ENCODE measurements around the gene TUBB. TPM values are rescaled to one million over a fixed set of nuclear protein-coding genes. Genes with fewer than 3 reads are reported as not detected.
A peak's percentile ranks its signal among the peaks of the same experiment; 100 is the strongest.

The TUBB gene
- total and polyA plus RNA-seq, 9 of the 15 experiments (the other 6 are each of a cell fraction or from before 2014, with no cell fraction given), result 971 to 2,870 (median 1,478) TPM

GRCh38 chr6:30721198-30722024, 1.3 kb downstream of the TUBB start:
- in situ Hi-C loops (cut with MboI), result loop anchor here (5.0 to 10.0 kb wide), 2 partner anchors 47 to 239 kb away; partner anchors contain the start of gene DHX16
- no TSS peak for BruUV-seq (replicated peaks)
- no peak overlapping the region for H2AFZ ChIP-seq (ENCODE audit: low read depth, low read length)
- DNase-seq (ENCODE audit: extremely low read depth in 1 of 4, low spot score in 3 of 4), result peak; percentile 90 to 98 (median 92)
- under 1% methylated on average over 64 of the region's 71 CpGs for WGBS (ENCODE audit: insufficient coverage, low coverage, missing lambda C conversion rate)
- peaks cover 44% of the 10 kb centered on the region for H4K20me1 ChIP-seq (replicated peaks; ENCODE audit: control insufficient read depth, insufficient read depth, low read length)
- H3K36me3 ChIP-seq (ENCODE audit: control insufficient read depth, insufficient read depth, low read length), result peaks cover 48% of the 10 kb centered on the region
- FAIRE-seq, result no peak
- H3K9me3 ChIP-seq (replicated peaks; ENCODE audit: control insufficient read depth, insufficient read depth, low read depth, low read length), result no peaks in the 10 kb centered on the region
- H3K79me2 ChIP-seq (ENCODE audit: control insufficient read depth, insufficient read depth, low read length), result peaks cover 87% of the 10 kb centered on the region
- ChIA-PET POLR2A (interaction anchor here (0.6 to 27.1 kb wide), 18 partner anchors 8 to 388 kb away, joined by 3 to 524 read pairs (median 4); partner anchors contain the start of genes GTF2H4 and NRM), CTCF (ENCODE audit: low intra/inter-chr PET ratio) (interaction anchor here (0.5 to 5.0 kb wide), 8 partner anchors 10 to 238 kb away, joined by 3 to 92 read pairs (median 6); partner anchors contain the start of gene PPP1R18)
- no peaks in the 10 kb centered on the region for H3K27me3 ChIP-seq (ENCODE audit: control insufficient read depth in 2 of 2, insufficient read depth in 2 of 2, low read length in 2 of 2)
- peaks cover 19 to 21% of the 10 kb centered on the region in 2 experiments for H3K4me1 ChIP-seq (replicated peaks in 1 of 2; ENCODE audit: control insufficient read depth in 2 of 2, insufficient read depth in 2 of 2, low read length in 2 of 2)
- peak; percentile 47 for ATAC-seq
- H3K9me1 ChIP-seq (ENCODE audit: control insufficient read depth, insufficient read depth, low read length), result peaks cover 4% of the 10 kb centered on the region
- H3K4me3 ChIP-seq, result peak overlapping the region; percentile 89
- peak overlapping the region; percentile 98 for H3K4me2 ChIP-seq (ENCODE audit: insufficient read depth, low read length)
- peak overlapping the region; percentile 96 for H3K9ac ChIP-seq (ENCODE audit: insufficient read depth in 1 of 2, low read depth in 2 of 2, low read length in 2 of 2)
- H3K27ac ChIP-seq (ENCODE audit: extremely low read depth, low read depth, low read length), result peak overlapping the region; percentile 91
- intact Hi-C loops (cut with micrococcal nuclease), result loop anchor here (1.0 to 2.0 kb wide), 3 partner anchors 21 to 155 kb away; partner anchors contain the start of gene FLOT1
- TF ChIP-seq CEBPB (tag; IDR thresholded peaks at IDR 0.05), result no peak
- TF ChIP-seq ZBTB11 (CRISPR knock-in tag; IDR thresholded peaks at IDR 0.05), result peak in 1 of 3 experiments; percentile 67; a peak in 2 of 6 replicates
- no peak for TF ChIP-seq BDP1 (IDR thresholded peaks at IDR 0.05; ENCODE audit: insufficient read depth, insufficient read length)
- TF ChIP-seq NR3C1 (CRISPR knock-in tag; IDR thresholded peaks at IDR 0.05), result no peak
- no peak for TF ChIP-seq RUNX1 (IDR thresholded peaks at IDR 0.05; ENCODE audit: low read depth)
- no peak for TF ChIP-seq NEUROD1 (IDR thresholded peaks at IDR 0.05; ENCODE audit: borderline replicate concordance, low read depth, low read length, partially characterized antibody)
- peak; percentile 75 for TF ChIP-seq PML (IDR thresholded peaks at IDR 0.05; ENCODE audit: low read length)
- peak; percentile 62; the same call in 1 of the 2 replicates for TF ChIP-seq ZSCAN32 (CRISPR knock-in tag; IDR thresholded peaks at IDR 0.05)
- no peak for TF ChIP-seq MIER1 (IDR thresholded peaks at IDR 0.05; ENCODE audit: low read depth)
- no peak for TF ChIP-seq ZNF589 (CRISPR knock-in tag; IDR thresholded peaks at IDR 0.05; ENCODE audit: low read depth)
- peak; percentile 57; the same call in 1 of the 2 replicates for TF ChIP-seq JUN (IDR thresholded peaks at IDR 0.05; ENCODE audit: borderline replicate concordance, low read depth, low read length)
- TF ChIP-seq JUN (CRISPR knock-in tag; IDR thresholded peaks at IDR 0.05; ENCODE audit: borderline replicate concordance), result no peak
- TF ChIP-seq CREB5 (CRISPR knock-in tag; IDR thresholded peaks at IDR 0.05), result no peak; the same call in 1 of the 2 replicates
- TF ChIP-seq DACH1 (IDR thresholded peaks at IDR 0.05; ENCODE audit: partially characterized antibody), result no peak
- TF ChIP-seq ZBTB12 (CRISPR knock-in tag; IDR thresholded peaks at IDR 0.05), result no peak

All from K562 (cell line).